ENCODE results near the gene FGF7. TPM values are rescaled to one million over a fixed set of nuclear protein-coding genes. Genes with fewer than 3 reads are reported as not detected.

FGF7 gene
- polyA plus RNA-seq, 3 donors = 18.1 to 25.8 (median 20.0) TPM

Other genes starting within 250 kb of the FGF7 start
- gene FAM227B, start 197.6 kb downstream of the FGF7 start, polyA plus RNA-seq (ENCODE audit: insufficient read length in 3 of 3) = 10 to 100 TPM; 14.8 to 18.5 (median 16.1) TPM
- 10 to 100 TPM; 36.6 to 43.7 (median 41.3) TPM for gene DTWD1, start 197.8 kb downstream of the FGF7 start, polyA plus RNA-seq (ENCODE audit: insufficient read length in 3 of 3)

All from renal cortex interstitium (tissue), 3 donors.